ENCODE data around the gene STAP2.
"Not testable (repeated sequence)": the region's sequence is repeated elsewhere in the genome, so short reads cannot be mapped to it uniquely, and the experiment has no call there.

Gene STAP2

DNA sequence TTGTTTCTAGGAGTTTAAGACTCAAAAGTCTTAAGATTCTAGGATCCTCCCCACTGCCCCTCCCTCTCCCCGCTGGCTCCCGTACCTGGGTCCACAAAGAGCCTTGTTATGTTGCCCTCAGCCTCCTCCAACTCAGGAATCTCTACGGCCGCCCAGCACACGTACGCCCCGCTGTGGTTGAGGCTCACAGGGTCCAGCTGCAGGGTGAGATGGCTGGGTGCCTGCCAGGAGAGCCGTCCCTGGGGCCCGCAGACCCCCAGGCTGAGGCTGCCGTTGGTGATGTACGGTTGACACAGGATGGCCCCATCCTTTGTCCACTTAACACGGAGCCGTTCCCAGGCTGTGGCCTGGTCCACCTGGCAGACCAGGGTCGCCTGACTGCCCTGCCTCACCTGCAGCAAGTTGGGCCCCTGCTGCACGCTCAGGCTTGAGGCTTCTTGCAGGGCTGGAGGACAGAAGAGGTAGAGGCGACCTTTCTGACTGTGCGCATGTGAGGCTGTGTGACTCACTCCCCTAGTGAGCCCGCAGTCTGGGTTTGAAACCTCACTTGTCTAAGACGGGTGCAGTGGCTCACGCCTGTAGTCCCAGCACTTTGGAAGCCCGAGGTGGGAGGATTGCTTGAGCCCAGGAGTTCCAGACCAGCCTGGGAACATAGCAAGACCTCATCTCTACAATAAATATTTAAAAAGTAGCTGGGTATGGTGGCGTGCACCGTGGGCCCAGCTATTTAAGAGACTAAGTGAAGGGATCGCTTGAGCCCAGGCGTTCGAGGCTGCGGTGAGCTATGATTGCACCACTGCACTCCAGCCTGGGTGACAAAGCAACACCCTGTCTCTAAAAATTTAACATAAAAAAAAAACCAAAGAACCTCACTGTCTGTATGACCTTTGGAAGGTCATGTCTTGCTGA is 40.5 kb downstream of the STAP2 start:
- no peak for DNase-seq

DNA sequence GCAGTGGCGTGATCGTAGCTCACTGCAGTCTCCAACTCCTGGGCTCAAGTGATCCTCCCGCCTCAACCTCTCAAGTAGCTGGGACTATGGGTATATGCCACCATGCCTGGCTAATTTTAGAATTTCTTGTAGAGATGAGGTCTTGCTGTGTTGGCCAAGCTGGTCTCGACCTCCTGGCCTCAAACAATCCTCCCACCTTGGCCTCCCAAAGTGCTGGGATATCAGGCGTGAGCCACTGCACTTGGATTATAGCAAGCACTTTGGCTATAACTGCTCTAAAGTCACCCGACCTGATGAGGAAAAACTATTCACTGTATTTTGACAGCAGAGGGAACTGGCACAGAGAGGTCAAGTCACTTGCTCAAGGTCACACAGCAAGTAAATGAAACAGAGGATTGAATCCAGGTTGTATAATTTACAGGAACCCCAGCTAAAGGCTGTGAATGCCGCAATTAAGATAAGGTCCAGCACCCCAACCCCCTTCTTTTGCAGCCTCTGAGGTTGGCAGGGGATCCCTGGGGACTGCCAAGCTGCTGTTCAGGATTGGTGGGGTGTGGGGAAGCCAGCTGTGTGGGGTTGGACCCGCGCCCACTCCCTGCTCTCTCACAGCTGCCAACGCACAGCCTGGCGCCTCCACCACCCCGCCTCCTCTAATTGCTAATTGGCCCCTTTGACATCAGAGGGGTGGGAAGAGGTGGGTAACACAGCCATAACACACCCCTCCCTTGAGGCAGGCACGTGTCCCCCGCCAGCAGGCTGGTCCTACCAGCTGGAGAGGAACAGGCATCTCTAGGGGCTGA is 42.5 kb downstream of the STAP2 start:
- no peak for DNase-seq

DNA sequence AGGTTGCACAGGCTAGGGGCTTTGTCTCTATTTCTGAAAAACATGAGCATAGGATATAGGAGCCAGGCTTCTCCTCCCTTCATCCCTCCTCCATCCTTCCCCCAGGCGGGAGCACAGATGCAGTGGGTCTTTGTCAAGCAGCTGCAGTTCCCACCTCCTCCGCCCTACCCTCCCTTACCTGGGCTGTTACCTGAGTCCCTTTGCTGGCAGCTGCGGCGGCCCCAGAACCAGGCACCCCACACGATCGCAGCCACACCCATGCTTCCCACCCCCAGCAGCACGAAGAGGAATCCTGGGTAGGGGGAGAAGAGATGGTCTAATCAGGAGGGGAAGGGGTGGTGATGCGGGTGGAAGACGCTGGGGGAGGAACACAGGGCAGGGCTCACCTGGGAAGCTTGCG is 44.2 kb downstream of the STAP2 start:
- DNase-seq: no peak

DNA sequence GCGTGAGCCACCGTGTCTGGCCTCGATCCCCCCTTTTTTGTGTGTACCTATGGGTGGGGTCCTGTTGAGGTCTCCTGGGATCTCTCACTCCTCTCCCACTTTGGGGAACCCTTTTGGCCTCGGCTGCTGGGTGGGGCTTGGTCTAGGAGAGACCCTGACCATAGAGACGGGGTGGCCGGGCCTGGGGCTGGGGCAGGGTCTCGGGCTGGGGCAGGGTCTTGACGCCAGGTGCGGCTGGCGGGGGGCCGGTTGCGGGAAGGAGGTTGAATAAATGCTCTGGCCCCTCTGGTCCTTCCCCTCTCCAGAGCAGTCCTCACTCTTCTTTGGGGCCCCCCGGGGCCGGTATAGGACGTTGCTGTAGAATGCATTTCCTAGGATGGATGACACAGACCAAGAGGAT is 46.1 kb downstream of the STAP2 start:
- DNase-seq: no peak

DNA sequence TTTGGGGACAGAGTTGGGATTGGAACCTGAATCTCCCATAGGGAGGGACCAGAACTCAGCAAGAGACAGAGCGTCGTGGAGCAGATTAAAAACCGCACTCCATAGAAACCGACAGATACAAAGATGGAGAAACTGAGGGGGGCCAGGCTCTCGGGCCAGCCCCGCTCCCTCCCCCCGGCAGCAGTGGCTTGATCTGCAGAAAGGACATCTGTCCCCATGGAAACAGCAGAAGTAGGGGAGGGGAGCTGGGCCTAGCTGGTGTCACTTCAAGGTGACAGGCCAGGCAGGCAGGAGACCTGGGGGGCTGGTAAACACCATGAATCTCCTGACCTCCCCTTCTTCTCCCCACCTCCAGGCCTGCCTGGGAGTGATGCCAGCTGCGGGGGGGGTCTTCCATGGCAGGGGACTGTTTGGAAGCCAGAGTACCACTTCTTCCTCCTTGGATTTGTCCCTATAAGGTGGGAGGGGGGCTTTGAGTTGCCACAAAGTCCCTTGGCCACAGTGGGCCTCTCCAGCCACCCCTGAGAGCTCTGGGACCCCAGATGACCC is 47.4 kb downstream of the STAP2 start:
- DNase-seq: no peak

DNA sequence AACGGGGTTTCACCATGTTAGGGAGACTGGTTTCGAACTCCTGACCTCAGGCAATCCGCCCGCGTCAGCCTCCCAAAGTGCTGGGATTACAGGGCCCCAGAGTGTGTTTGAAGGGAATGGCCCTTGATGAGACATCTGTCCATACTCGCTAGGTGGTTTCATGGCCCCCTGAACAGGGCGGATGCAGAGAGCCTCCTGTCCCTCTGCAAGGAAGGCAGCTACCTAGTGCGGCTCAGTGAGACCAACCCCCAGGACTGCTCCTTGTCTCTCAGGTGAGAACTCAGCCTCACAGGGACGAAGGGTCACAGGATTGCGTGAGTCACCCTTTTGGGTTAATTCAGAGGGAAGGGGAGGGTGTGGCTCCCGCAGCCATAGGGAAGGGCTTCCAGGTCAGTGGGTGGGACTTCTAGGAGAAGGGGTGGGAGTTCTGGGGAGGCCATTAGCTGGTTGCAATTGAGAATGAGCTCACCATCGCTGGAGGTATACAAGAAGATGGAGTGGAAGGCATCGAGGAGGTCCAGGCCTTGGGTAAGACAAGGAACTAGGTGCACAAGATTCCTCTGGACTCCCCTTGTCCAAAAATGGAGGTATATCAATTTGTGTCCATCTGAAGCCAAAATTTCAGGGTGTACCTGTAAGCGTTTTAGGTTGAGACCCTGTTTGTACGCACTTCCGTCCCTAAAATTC is 50.4 kb downstream of the STAP2 start:
- DNase-seq: no peak

DNA sequence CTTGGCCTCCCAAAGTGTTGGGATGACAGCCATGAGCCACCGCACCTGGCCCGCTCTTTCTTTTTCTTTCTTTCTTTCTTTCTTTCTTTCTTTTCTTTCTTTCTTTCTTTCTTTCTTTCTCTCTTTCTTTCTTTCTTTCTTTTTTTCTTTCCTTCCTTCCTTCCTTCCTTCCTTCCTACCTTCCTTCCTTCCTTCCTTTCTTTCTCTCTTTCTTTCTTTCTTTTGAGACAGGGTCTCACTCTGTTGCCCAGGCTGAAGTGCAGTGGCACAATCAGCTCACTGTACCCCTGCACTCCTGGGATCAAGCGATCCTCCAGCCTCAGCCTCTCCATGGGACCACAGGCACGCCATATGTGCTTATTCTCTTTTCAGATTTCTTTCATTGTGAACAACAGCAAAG is 52.5 kb downstream of the STAP2 start:
- not testable (repeated sequence) for DNase-seq

DNA sequence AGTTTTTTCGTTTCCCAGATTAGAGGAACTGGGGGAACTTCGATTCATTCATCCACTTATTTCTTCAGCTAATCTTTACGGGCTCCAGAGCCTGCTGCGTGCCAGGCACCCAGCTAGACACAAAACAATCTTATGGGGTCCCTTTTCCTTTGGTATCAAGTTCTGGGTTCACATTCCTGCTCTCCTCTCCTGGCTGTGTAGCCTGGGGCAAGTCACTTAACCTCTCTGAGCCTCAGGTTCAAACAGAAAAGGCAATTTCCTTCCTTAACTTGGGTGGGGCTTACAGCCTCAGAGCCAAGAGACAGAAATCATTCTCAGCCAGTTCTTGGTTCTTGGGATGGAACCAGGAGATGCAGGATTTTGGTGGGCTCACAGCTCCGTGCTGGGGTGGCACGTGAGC is 53.7 kb downstream of the STAP2 start:
- no peak for DNase-seq

DNA sequence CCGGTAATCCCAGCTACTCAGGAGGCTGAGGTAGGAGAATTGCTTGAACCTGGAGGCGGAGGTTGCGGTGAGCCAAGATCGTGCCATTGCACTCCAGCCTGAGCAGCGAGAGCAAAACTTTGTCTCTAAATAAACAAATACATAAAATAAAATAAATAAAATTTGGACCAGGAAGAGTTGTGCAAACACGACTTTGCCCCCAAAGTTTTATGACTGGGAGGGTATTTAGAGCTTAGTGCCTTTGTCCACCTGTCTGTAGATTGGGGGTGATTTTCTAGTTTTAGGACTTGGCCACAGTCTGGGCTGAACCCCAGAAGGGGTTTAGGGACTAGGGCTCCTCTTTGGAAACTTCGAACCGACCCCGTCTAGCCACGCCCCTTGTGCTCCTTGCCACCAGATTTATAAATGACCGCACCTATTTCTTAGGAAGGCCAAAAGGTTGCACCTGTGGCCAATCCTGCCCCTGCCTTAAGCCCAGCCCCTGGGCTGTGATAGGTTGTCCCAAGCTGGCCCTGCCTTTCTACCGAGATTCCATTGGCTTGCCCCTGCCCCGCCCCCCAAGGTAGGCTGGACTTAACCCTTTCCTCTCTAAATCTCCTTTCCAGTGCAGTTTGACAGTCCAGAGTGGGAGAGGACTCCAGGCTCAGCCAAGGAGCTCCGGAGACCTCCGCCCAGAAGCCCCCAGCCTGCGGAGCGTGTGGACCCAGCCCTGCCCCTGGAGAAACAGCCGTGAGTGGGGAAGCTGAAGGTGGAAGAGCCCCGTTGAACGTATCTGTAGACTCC is 54.3 kb downstream of the STAP2 start:
- DNase-seq: no peak

DNA sequence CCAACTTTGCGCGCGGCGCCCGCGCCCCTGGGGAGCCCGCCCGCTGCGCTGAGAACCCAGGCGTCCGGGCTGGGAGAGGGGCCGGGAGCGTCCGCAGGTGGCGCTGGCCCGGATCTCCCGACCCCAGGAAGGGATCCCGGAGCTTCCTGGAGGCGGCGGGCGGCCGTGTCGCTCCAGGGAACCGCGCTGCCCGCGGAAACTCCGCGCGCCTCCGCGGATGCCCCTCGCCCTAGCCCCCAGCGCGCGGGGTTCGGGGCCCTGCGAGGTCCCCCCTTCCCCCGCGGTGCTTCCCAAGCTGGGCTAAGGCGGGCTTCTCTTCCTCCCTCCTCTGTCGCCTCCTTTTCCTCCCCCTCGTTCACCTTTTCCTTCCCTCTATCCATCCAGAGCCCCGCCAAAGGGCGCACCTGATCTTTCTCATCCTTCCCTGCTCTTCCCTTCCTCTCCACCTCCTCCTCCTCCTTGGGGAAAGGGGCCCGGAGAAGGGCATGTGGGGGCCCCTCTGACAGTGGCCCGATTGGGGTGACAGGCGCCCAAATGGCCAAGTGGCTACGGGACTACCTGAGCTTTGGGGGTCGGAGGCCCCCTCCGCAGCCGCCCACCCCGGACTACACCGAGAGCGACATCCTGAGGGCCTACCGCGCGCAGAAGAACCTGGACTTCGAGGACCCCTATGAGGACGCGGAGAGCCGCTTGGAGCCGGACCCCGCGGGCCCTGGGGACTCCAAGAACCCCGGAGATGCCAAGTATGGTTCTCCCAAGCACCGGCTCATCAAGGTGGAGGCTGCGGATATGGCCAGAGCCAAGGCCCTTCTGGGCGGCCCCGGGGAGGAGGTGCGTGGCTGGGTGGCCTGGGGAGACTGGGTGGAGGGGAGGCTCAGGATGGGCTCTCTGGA is 58.9 kb downstream of the STAP2 start:
- peak in 1 of 2 experiments; percentile 30 for DNase-seq

DNA sequence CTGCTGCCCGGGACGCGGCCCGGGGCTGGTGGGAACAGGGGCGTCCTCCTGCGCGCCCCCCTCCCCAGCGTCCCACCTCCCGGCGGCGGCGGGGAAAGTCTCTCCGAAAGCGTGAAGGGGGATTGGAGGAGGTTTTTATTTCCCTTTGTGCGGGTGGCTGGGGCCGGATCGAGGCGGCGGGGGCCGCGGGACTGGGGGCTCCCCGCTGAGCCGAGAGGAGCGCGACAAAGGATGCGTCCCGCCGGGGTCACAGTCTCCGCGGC is 59.4 kb downstream of the STAP2 start:
- no peak for DNase-seq

DNA sequence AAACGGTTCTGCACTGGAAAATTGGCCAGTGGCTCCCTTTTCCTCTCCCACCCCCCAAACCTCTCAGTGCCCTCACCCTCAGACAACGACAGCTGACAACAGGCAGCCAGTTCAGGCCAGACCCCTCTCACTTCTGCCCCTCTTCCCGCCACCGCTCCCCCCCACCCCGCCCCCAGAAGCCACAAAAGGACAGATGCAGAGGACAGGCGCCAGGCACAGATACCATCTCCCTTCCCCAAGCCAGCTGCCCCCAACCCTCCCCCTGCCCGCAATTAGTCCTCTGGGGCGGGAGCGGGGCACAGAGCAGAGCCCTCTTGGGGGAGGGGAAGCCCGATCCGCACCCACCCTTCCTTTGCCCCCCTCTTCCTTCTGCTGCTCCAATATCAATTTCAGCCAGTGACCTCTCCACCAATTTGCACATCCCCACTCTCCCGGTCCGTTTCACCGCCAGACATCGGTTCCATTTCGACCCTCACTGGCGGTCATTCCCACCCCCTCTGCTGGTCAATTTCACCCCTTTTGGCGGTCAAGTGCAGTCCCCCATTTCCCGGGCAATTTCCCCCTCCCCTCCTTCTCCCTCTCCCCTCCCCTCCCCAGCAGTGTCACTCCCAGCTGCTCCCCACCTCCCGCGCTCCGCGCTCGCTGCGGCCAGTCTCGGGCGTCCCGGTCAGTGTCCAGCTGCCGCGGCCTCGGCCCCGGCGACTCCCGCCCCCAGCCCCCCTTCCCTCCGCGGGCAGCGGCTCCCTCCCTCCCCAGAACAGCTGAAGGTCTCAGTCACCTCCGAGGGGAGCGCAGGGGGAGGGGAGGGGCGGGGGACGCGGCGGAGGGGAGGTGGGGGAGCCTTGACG is 60.0 kb downstream of the STAP2 start, which contains the start of gene SHD:
TSS of gene SHD (plus strand) at position 848 of the 848 bp plus-strand sequence. CDS start 798 bp downstream, outside the sequence.
- no peak for DNase-seq

DNA sequence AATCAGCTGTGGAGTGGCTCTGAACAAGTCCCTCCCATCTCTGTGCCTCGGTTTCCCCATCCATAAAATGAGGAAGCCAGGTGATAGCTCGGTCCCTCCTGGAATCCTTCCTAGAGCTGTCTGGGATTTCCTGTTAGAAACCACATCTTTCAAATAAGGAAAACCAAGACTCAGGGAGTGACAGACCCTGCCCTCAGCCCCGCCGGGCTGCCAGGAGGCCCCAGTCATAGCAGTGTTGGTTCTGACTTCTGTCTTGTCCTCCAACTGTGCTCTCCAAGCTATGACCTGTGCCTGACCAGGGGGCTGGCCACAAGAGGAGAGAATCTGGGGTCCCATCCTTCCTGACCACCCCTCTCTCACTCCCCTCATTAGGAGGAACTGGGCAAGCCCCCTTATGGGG is 60.6 kb downstream of the STAP2 start:
- no peak for DNase-seq

DNA sequence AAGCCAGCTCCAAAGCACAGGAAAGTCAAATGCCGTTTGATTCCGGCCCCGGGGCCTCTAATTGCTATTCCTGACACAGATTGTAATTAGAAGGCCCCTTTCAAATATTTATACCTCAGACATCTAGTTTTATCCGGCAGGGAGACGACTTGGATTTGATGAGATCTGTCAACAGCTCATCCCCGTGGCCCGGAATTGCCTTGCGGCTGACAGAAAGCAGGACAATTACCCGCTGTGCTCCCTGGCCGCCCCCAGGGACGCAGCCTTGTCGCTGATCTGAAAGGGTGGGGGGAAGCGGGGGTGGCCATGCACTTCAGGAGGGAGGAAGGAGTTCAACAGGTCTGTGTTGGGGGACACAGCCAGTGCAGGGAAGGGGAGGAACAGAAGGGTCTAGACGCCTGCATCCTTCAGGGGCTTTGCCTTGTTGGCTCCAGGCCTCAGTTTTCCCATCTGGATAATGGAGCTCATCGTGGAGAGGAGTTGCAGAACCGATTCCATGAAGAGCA is 61.4 kb downstream of the STAP2 start:
- no peak for DNase-seq

DNA sequence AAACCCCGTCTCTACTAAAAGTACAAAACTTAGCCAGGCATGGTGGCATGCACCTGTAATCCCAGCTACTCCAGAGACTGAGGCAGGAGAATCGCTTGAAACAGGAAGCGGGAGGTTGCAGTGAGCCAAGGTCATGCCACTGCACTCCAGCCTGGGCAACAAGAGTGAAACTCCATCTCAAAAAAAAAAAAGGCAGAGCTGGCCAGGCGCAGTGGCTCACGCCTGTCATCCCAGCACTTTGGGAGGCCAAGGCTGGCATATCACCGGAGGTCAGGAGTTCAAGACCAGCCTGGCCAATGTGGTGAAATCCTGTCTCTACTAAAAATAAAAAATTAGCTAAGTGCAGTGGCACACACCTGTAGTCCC is 64.3 kb downstream of the STAP2 start:
- DNase-seq: not testable (repeated sequence)

All from Kasumi-1 (cell line).